Activated naive CD8-positive, alpha-beta T cell treated with anti-CD3 and anti-CD28 coated beads for 36 hours (primary cell): ENCODE measurements around the gene PRUNE2. TPM values are rescaled to one million over a fixed set of nuclear protein-coding genes. Genes with fewer than 3 reads are reported as not detected.
"Not testable (repeated sequence)": the region's sequence is repeated elsewhere in the genome, so short reads cannot be mapped to it uniquely, and the experiment has no call there.

Source experiments
- DNase-seq: peaks from one replicate; pipeline ENCODE4 v3.0.0; 2021
- H3K27ac Mint-ChIP-seq: one replicate; pipeline ENCODE4 v1.8.0; 2022; ENCODE audit warnings: mild to moderate bottlenecking, moderate library complexity, mixed read lengths
- H3K27me3 Mint-ChIP-seq: one replicate; pipeline ENCODE4 v1.8.0; 2022; ENCODE audit warnings: mild to moderate bottlenecking, mixed read lengths
- H3K36me3 Mint-ChIP-seq: one replicate; pipeline ENCODE4 v1.8.0; 2021; ENCODE audit warnings: mild to moderate bottlenecking, mixed read lengths
- H3K4me1 Mint-ChIP-seq: one replicate; pipeline ENCODE4 v1.8.0; 2021; ENCODE audit warnings: mixed read lengths
- H3K4me3 Mint-ChIP-seq: one replicate; pipeline ENCODE4 v1.8.0; 2022; ENCODE audit warnings: mild to moderate bottlenecking, moderate library complexity, mixed read lengths
- H3K9me3 Mint-ChIP-seq: one replicate; pipeline ENCODE4 v1.8.0; 2022; ENCODE audit warnings: mixed read lengths
- total RNA-seq, 2 experiments: library from RNA; stranded (reverse); gene quantifications; one replicate each; pipeline ENCODE4 v1.2.3, GENCODE V29; 2021

The PRUNE2 gene
- total RNA-seq, 2 experiments from 2014 or later = 0.35 TPM; not detected in 1

DNA sequence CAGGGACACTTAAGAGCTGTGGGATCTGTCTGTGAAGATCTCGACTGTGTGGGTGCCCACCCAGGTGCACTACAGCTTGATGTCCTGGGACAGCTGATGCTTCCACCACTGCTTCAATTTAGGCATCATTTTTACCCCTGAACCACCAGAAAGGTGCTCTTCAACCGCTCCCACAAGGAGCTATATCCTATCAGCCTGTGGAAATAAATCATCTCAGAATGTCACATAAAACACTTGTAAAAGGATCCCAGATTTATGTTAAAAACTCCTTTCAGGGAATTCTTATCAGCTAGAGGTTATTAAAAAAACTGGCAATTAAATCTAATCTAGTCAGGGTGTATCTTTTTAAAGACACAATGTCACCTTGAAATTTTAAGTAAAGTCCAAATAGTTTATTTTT lies 224.4 kb downstream of the PRUNE2 start:
- no peaks in the 10 kb centered on the region for H3K36me3 Mint-ChIP-seq
- DNase-seq = no peak
- H3K9me3 Mint-ChIP-seq = peaks cover 3% of the 10 kb centered on the region
- peaks cover 10% of the 10 kb centered on the region for H3K4me1 Mint-ChIP-seq
- H3K27ac Mint-ChIP-seq = no peak overlapping the region
- no peaks in the 10 kb centered on the region for H3K27me3 Mint-ChIP-seq
- no peak overlapping the region for H3K4me3 Mint-ChIP-seq

- Mint-ChIP-seq H3K4me1 (peaks cover 10% of the 10 kb centered on the region), H3K27me3 (no peaks in the 10 kb centered on the region), H3K4me3 (no peak overlapping the region), H3K27ac (peak overlapping the region; percentile 52), H3K9me3 (peaks cover 3% of the 10 kb centered on the region), H3K36me3 (no peaks in the 10 kb centered on the region)
- peak; percentile 13 for DNase-seq
Observed at GRCh38 chr9:76680716-76681425, 225.0 kb downstream of the PRUNE2 start.

DNA sequence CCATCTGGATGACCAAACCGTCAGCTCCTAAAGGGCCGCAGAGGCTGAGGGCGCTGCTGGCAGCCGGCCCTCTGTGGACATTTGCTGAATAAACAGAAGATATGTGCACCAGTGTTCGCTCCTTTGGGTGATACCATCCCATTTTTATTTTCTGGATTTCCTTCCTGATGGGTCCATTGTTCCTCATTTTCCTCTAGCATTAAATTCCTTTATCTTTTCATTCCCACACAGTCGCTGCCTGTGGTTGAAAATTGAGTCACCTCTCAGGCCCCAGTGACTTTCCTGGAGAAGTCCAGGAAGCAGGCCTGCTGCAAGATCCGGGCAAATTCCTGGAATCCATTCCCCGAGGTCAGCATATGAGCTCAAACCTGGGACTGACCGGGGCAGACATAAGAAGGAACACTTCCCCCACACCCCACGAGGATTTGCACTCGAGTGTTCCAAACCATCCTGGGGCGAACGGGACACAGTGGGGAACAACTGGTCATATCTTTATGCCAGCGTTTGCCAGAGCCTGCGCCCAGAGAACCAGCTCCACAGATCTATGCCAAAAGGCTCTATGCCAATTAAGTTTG lies 228.3 kb downstream of the PRUNE2 start:
- no peak overlapping the region for H3K4me3 Mint-ChIP-seq
- no peak for DNase-seq
- H3K9me3 Mint-ChIP-seq = peaks cover 3% of the 10 kb centered on the region
- no peaks in the 10 kb centered on the region for H3K36me3 Mint-ChIP-seq
- H3K27me3 Mint-ChIP-seq = no peaks in the 10 kb centered on the region
- H3K4me1 Mint-ChIP-seq = peaks cover 10% of the 10 kb centered on the region
- no peak overlapping the region for H3K27ac Mint-ChIP-seq

GRCh38 chr9:76676857-76677256 lies 229.1 kb downstream of the PRUNE2 start:
- peaks cover 3% of the 10 kb centered on the region for H3K9me3 Mint-ChIP-seq
- H3K27ac Mint-ChIP-seq = no peak overlapping the region
- H3K4me3 Mint-ChIP-seq = no peak overlapping the region
- no peaks in the 10 kb centered on the region for H3K36me3 Mint-ChIP-seq
- peaks cover 10% of the 10 kb centered on the region for H3K4me1 Mint-ChIP-seq
- no peak for DNase-seq
- no peaks in the 10 kb centered on the region for H3K27me3 Mint-ChIP-seq

DNA sequence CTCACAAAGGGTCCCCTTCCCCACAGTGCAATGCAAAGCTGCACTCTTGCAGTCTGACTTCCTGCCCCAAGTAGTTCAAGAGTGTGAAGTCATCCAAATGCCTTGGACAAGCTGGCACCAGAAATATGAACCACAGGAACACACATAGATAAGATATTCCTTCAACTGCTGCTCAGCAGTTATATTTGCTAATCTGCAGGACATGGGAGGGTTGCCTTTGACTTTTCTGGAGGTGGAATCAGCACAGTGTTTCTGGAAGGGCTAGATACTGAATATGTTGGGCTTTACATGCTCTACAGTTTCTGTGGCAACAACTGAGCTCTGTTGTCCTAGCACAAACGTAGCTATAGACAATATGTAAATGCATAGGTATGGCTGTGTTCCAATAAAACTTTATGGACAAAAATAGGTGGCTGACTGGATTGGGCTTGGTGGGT lies 238.4 kb downstream of the PRUNE2 start:
- no peak for DNase-seq
- no peaks in the 10 kb centered on the region for H3K36me3 Mint-ChIP-seq
- H3K27ac Mint-ChIP-seq = no peak overlapping the region
- H3K27me3 Mint-ChIP-seq = no peaks in the 10 kb centered on the region
- no peak overlapping the region for H3K4me3 Mint-ChIP-seq
- H3K9me3 Mint-ChIP-seq = no peaks in the 10 kb centered on the region
- peaks cover 4% of the 10 kb centered on the region for H3K4me1 Mint-ChIP-seq

GRCh38 chr9:76665966-76666365 lies 239.9 kb downstream of the PRUNE2 start:
- not testable (repeated sequence) for H3K36me3 Mint-ChIP-seq, H3K4me3 Mint-ChIP-seq, DNase-seq, H3K27me3 Mint-ChIP-seq, H3K9me3 Mint-ChIP-seq, H3K27ac Mint-ChIP-seq, H3K4me1 Mint-ChIP-seq

GRCh38 chr9:76665458-76665857 lies 240.5 kb downstream of the PRUNE2 start:
- H3K9me3 Mint-ChIP-seq = no peaks in the 10 kb centered on the region
- DNase-seq = no peak
- H3K4me3 Mint-ChIP-seq = no peak overlapping the region
- H3K27me3 Mint-ChIP-seq = no peaks in the 10 kb centered on the region
- H3K36me3 Mint-ChIP-seq = no peaks in the 10 kb centered on the region
- no peak overlapping the region for H3K27ac Mint-ChIP-seq
- H3K4me1 Mint-ChIP-seq = peaks cover 4% of the 10 kb centered on the region

DNA sequence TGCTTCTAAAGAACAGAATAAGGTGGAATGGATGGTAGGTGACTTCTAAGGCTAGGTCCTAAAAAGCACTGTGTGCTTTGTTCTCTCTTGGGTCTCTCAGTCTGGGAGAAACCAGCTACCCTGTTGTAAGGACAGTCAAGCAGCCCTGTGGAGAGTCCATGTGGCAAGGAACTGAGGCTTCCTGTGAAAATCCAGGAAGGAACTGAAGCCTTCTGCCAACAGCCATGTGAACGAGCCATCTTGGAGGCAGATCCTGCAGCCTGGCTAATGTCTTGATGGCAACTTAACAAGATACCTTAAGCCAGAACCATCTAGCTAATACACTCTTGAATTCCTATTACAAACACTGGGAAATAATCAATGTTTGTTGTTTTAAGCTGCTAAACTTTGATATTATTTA lies 241.8 kb downstream of the PRUNE2 start:
- DNase-seq = no peak
- H3K27ac Mint-ChIP-seq = no peak overlapping the region
- H3K9me3 Mint-ChIP-seq = no peaks in the 10 kb centered on the region
- no peaks in the 10 kb centered on the region for H3K27me3 Mint-ChIP-seq
- no peak overlapping the region for H3K4me3 Mint-ChIP-seq
- H3K4me1 Mint-ChIP-seq = peaks cover 4% of the 10 kb centered on the region
- no peaks in the 10 kb centered on the region for H3K36me3 Mint-ChIP-seq

DNA sequence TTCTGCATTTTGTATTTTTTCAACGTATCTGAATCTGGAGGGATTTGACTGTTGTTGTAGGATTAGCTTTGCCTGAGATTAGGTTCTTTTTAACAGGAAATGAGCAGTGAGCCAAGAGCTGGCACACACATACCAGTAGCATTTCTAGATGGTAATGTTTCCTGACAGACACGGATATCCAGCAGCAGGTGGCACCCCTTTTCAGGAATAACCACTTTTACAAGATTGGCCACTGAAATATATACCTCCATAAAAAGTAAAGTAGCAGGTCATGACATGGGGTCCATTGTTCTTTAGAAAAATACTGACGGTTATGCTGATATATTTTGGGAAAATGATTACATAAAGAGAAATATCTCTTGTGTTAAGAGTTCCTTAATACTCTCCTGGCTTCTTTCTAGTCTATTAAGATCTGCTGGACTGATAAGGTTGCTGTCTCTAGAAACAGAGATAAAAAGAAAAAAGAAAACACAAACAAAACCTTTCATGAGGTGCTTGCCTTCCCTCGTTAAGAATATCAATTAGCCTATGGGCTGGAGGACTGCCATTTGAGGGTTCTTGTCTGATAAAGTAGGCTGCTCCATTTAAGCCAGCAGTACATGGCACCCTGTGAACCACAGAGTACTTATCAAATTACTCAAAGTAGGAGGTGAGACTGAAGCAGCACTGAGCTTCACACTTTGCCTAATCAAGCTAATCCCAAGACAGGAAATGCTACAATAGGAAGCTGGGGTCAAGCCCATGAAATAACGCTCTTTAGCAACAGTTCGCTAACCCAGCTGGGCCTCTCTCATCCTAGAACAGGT lies 243.2 kb downstream of the PRUNE2 start:
- H3K4me1 Mint-ChIP-seq = peaks cover 8% of the 10 kb centered on the region
- no peaks in the 10 kb centered on the region for H3K36me3 Mint-ChIP-seq
- H3K27ac Mint-ChIP-seq = no peak overlapping the region
- no peaks in the 10 kb centered on the region for H3K9me3 Mint-ChIP-seq
- peaks cover 4% of the 10 kb centered on the region for H3K27me3 Mint-ChIP-seq
- H3K4me3 Mint-ChIP-seq = no peak overlapping the region
- DNase-seq = no peak

DNA sequence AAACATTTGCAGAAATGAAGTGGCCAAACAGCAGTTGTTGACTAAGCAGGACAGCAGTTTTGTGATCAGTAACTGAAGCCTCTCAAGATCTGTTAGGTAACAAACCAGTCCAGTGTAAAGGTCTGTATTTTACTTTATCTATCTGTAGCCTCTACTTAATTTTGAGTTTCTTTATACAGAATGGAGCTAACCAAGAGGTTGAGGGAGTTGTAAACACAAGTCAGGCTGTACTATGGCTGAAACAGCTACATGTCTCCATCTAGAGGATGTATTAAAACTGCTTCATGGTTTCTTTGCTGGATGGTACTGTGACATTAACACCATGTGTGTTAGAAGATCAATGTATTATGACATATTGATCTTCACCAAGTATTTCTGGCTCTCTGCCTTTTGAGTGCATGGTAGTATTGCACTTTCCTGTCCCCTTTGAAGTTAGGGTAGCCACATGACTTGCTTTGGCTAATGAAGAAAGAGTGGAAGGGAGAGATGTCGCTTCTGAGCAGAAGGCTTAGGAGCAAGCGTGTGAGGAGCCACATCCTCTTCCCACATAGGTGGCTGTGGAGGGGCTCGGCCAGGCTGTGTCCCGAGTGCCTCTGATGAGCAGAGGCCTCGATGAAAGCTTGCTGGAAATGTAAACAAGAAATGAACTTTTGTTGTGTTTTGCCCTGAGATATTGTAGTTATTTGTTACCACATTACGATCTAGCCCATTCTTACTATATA lies 247.2 kb downstream of the PRUNE2 start:
- no peak for DNase-seq
- no peak overlapping the region for H3K4me3 Mint-ChIP-seq
- peaks cover 23% of the 10 kb centered on the region for H3K4me1 Mint-ChIP-seq
- H3K27ac Mint-ChIP-seq = no peak overlapping the region
- no peaks in the 10 kb centered on the region for H3K9me3 Mint-ChIP-seq
- no peaks in the 10 kb centered on the region for H3K36me3 Mint-ChIP-seq
- peaks cover 4% of the 10 kb centered on the region for H3K27me3 Mint-ChIP-seq

GRCh38 chr9:76657265-76657664 lies 248.6 kb downstream of the PRUNE2 start:
- H3K36me3 Mint-ChIP-seq = no peaks in the 10 kb centered on the region
- peaks cover 22% of the 10 kb centered on the region for H3K4me1 Mint-ChIP-seq
- no peak overlapping the region for H3K4me3 Mint-ChIP-seq
- H3K27ac Mint-ChIP-seq = no peak overlapping the region
- H3K9me3 Mint-ChIP-seq = no peaks in the 10 kb centered on the region
- H3K27me3 Mint-ChIP-seq = peaks cover 4% of the 10 kb centered on the region
- no peak for DNase-seq

DNA sequence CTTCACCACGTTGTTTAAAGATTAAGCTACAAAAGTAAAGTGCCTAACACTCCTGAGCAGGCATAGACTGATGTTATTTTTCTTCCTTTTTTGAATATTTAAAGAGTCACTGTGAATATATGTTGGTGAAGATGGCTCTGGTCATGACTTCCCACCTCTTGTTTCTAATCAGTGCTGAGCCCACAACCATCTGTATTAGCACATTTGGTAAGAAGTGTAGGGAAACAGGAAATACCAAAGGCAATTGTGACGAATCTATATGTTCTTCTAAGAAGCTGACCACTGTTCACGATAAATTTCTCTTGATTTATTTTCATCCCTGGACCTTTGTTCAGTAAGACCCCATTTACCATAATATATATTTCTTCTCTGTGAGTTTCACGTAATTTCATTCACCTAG lies 249.9 kb downstream of the PRUNE2 start:
- Mint-ChIP-seq H3K4me1 (peaks cover 34% of the 10 kb centered on the region), H3K27ac (no peak overlapping the region), H3K4me3 (no peak overlapping the region), H3K27me3 (peaks cover 4% of the 10 kb centered on the region), H3K36me3 (no peaks in the 10 kb centered on the region), H3K9me3 (no peaks in the 10 kb centered on the region)
- DNase-seq = no peak

- Mint-ChIP-seq H3K9me3 (no peaks in the 10 kb centered on the region), H3K36me3 (no peaks in the 10 kb centered on the region), H3K27ac (peak overlapping the region; percentile 13), H3K27me3 (peaks cover 4% of the 10 kb centered on the region), H3K4me3 (no peak overlapping the region), H3K4me1 (peaks cover 41% of the 10 kb centered on the region)
- DNase-seq = no peak
Observed at GRCh38 chr9:76655121-76655541, 250.8 kb downstream of the PRUNE2 start.

DNA sequence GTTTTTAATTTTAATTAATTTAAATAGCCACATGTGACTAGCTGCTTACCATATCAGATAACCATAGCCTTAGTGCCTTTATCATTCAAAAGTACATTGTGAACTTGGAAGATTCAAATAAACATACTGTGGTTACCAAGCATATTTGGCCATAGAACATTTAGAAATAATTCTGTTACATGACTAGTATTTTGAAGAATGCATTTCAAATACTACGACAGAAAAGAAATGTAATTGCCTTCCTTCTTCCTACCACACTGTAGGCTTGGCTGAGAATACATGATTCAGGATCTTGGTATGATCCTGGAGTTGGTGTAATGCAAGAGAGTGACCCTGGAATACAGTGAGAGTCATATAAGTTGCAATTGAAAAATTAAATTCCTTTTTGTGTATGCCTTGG lies 251.3 kb downstream of the PRUNE2 start:
- no peak overlapping the region for H3K27ac Mint-ChIP-seq
- no peak overlapping the region for H3K4me3 Mint-ChIP-seq

GRCh38 chr9:76654051-76654461 lies 251.9 kb downstream of the PRUNE2 start:
- Mint-ChIP-seq H3K9me3 (no peaks in the 10 kb centered on the region), H3K27ac (no peak overlapping the region), H3K4me1 (peaks cover 41% of the 10 kb centered on the region), H3K36me3 (no peaks in the 10 kb centered on the region), H3K4me3 (no peak overlapping the region), H3K27me3 (peaks cover 4% of the 10 kb centered on the region)
- no peak for DNase-seq

More for the DNA sequence above, 251.3 kb downstream of the PRUNE2 start:
- DNase-seq = no peak
- H3K36me3 Mint-ChIP-seq = no peaks in the 10 kb centered on the region
- H3K4me1 Mint-ChIP-seq = peaks cover 41% of the 10 kb centered on the region
- H3K27me3 Mint-ChIP-seq = peaks cover 4% of the 10 kb centered on the region
- H3K9me3 Mint-ChIP-seq = no peaks in the 10 kb centered on the region
